Measurements from ENCODE around the gene SPATA3. TPM values are rescaled to one million over a fixed set of nuclear protein-coding genes. Genes with fewer than 3 reads are reported as not detected.

The SPATA3 gene
- total and polyA plus RNA-seq, 4 donors: not detected

DNA sequence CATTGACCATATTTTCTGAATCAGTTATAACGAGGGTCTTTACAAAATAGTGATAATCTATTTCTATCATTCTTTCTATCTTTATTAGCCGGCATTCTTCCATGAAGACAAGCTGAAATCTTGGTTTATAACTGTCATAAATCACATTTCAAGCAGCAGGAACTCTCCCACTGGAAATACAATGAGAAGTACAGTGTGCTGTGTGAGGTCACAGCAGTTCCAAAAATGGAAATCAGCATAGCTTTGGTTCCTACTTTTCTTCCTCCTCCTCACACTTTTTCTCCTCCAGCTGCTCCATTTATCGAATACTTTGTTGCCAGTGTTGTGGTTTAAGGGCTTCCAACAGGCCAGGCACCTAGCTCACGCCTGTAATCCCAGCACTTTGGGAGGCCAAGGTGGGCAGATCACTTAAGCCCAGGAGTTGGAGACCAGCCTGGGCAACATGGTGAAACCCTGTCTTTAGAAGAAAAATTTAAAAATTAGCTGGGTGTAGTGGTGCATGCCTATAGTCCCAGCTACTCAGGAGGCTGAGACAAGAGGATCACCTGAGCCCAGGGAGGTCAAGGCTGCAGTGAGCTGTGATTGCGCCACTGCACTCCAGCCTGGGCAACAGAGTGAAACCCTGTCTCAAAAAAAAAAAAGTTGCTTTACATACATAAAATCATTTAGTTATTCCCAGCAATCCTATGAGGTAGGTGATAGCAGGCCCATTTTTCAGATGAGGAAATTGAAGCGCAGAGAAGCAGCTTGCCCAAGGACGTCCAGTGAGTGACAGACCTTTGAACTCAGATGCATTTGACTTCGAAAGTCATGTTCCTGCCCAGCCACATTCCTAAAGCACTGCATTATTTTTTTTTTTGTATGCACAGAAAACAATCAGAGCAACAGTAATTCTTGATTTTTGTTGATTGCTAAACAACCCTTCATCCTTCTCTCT is 36.8 kb upstream of the SPATA3 start:
- H3K27me3 ChIP-seq (ENCODE audit: control insufficient read depth in 4 of 4, insufficient read depth in 4 of 4, low read length in 3 of 4): peaks cover 0 to 12% (median 3%) of the 10 kb centered on the region in 4 donors
- H3K9me3 ChIP-seq (ENCODE audit: control insufficient read depth in 4 of 4, low read length in 3 of 4): peaks cover 0 to 1% (median 0%) of the 10 kb centered on the region in 4 donors
- H3K4me3 ChIP-seq (ENCODE audit: low read depth in 1 of 3, low read length in 3 of 3): no peak overlapping the region
- WGBS: 78% methylated on average over 8 of the region's 8 CpGs
- no peak overlapping the region for H3K27ac ChIP-seq (ENCODE audit: low read depth in 1 of 2, low read length in 2 of 2)
- H3K36me3 ChIP-seq (ENCODE audit: control insufficient read depth in 4 of 4, insufficient read depth in 3 of 4, low read depth in 1 of 4, low read length in 3 of 4): no peaks in the 10 kb centered on the region
- no peak for DNase-seq (ENCODE audit: low spot score)
- H3K9ac ChIP-seq (ENCODE audit: low read depth in 1 of 2, low read length in 2 of 2): no peak overlapping the region
- TF ChIP-seq NR2F2 (IDR thresholded peaks at IDR 0.05) (no peak), REST (IDR thresholded peaks at IDR 0.05) (no peak), HNF4A (conservative IDR thresholded peaks at IDR 0.05) (no peak), JUND (IDR thresholded peaks at IDR 0.05) (no peak), SP1 (IDR thresholded peaks at IDR 0.05) (no peak), RAD21 (IDR thresholded peaks at IDR 0.05) (no peak), TAF1 (conservative IDR thresholded peaks at IDR 0.05) (no peak), GABPA (IDR thresholded peaks at IDR 0.05 in 1 of 2, conservative IDR thresholded peaks at IDR 0.05 in 1 of 2) (no peak)
- TF ChIP-seq, protein P1, sequence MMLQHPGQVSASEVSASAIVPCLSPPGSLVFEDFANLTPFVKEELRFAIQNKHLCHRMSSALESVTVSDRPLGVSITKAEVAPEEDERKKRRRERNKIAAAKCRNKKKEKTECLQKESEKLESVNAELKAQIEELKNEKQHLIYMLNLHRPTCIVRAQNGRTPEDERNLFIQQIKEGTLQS (IDR thresholded peaks at IDR 0.05): no peak
- peaks cover 0 to 6% (median 1%) of the 10 kb centered on the region in 4 donors for H3K4me1 ChIP-seq (ENCODE audit: control insufficient read depth in 4 of 4, insufficient read depth in 4 of 4, low read length in 3 of 4)

DNA sequence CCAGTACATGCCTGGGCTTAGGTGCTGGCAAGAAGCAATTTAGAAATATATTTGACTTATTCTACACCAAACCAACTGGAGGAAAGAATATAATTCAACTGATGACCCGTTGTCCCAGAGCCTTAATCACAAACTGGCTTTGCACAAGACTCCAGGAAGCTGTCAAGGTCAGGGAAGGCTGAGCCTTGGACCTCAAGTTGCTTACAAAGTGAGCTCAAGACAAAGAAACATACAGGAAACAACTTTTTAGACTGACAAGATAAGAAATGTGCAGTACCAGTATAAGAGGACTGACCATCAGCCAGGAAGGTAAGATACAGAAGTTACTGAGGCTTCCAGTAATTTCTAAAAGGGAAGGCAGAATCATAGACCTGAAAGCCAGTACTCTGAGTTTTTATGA is 35.9 kb upstream of the SPATA3 start:
- 69% methylated on average over 1 of the region's 1 CpG for WGBS
- H3K27ac ChIP-seq (ENCODE audit: low read depth in 1 of 2, low read length in 2 of 2): no peak overlapping the region
- peaks cover 0 to 12% (median 3%) of the 10 kb centered on the region in 4 donors for H3K27me3 ChIP-seq (ENCODE audit: control insufficient read depth in 4 of 4, insufficient read depth in 4 of 4, low read length in 3 of 4)
- no peak overlapping the region for H3K4me3 ChIP-seq (ENCODE audit: low read depth in 1 of 3, low read length in 3 of 3)
- no peaks in the 10 kb centered on the region for H3K36me3 ChIP-seq (ENCODE audit: control insufficient read depth in 4 of 4, insufficient read depth in 3 of 4, low read depth in 1 of 4, low read length in 3 of 4)
- H3K9me3 ChIP-seq (ENCODE audit: control insufficient read depth in 4 of 4, low read length in 3 of 4): peaks cover 0 to 1% (median 0%) of the 10 kb centered on the region in 4 donors
- DNase-seq (ENCODE audit: low spot score): no peak
- no peak overlapping the region for H3K9ac ChIP-seq (ENCODE audit: low read depth in 1 of 2, low read length in 2 of 2)
- H3K4me1 ChIP-seq (ENCODE audit: control insufficient read depth in 4 of 4, insufficient read depth in 4 of 4, low read length in 3 of 4): peaks cover 0 to 6% (median 1%) of the 10 kb centered on the region in 4 donors
- TF ChIP-seq NR2F2 (IDR thresholded peaks at IDR 0.05) (peak; percentile 90), HNF4G (IDR thresholded peaks at IDR 0.05) (no peak)

- DNase-seq (ENCODE audit: low spot score): no peak
- WGBS: 57% methylated on average over 3 of the region's 3 CpGs
- Histone ChIP-seq H3K27ac (ENCODE audit: low read depth in 1 of 2, low read length in 2 of 2) (no peak overlapping the region), H3K9me3 (ENCODE audit: control insufficient read depth in 4 of 4, low read length in 3 of 4) (peaks cover 0 to 1% (median 0%) of the 10 kb centered on the region in 4 donors), H3K36me3 (ENCODE audit: control insufficient read depth in 4 of 4, insufficient read depth in 3 of 4, low read depth in 1 of 4, low read length in 3 of 4) (no peaks in the 10 kb centered on the region), H3K4me3 (ENCODE audit: low read depth in 1 of 3, low read length in 3 of 3) (no peak overlapping the region), H3K27me3 (ENCODE audit: control insufficient read depth in 4 of 4, insufficient read depth in 4 of 4, low read length in 3 of 4) (peaks cover 0 to 12% (median 3%) of the 10 kb centered on the region in 4 donors), H3K9ac (ENCODE audit: low read depth in 1 of 2, low read length in 2 of 2) (no peak overlapping the region), H3K4me1 (ENCODE audit: control insufficient read depth in 4 of 4, insufficient read depth in 4 of 4, low read length in 3 of 4) (peaks cover 0 to 6% (median 1%) of the 10 kb centered on the region in 4 donors)
- TF ChIP-seq SP1 (IDR thresholded peaks at IDR 0.05) (no peak), NR2F2 (IDR thresholded peaks at IDR 0.05) (no peak), HNF4G (IDR thresholded peaks at IDR 0.05) (no peak), TAF1 (conservative IDR thresholded peaks at IDR 0.05) (no peak), RXRA (IDR thresholded peaks at IDR 0.05) (no peak), MAX (IDR thresholded peaks at IDR 0.05) (no peak), YY1 (IDR thresholded peaks at IDR 0.05) (no peak), EGR1 (IDR thresholded peaks at IDR 0.05; ENCODE audit: low read depth in 2 of 2) (no peak), FOXA2 (IDR thresholded peaks at IDR 0.05) (no peak), REST (IDR thresholded peaks at IDR 0.05) (no peak), FOXA1 (IDR thresholded peaks at IDR 0.05) (no peak), JUND (IDR thresholded peaks at IDR 0.05) (no peak)
- TF ChIP-seq, protein P2, sequence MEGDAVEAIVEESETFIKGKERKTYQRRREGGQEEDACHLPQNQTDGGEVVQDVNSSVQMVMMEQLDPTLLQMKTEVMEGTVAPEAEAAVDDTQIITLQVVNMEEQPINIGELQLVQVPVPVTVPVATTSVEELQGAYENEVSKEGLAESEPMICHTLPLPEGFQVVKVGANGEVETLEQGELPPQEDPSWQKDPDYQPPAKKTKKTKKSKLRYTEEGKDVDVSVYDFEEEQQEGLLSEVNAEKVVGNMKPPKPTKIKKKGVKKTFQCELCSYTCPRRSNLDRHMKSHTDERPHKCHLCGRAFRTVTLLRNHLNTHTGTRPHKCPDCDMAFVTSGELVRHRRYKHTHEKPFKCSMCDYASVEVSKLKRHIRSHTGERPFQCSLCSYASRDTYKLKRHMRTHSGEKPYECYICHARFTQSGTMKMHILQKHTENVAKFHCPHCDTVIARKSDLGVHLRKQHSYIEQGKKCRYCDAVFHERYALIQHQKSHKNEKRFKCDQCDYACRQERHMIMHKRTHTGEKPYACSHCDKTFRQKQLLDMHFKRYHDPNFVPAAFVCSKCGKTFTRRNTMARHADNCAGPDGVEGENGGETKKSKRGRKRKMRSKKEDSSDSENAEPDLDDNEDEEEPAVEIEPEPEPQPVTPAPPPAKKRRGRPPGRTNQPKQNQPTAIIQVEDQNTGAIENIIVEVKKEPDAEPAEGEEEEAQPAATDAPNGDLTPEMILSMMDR (IDR thresholded peaks at IDR 0.05; ENCODE audit: low read depth, low read length, missing input control): no peak
These were observed 34.8 kb upstream of the SPATA3 start for GRCh38 chr2:230961091-230961491.

All from liver (tissue), 9 donors.